OCI-LY3 (cell line): ENCODE results near the gene NCR2.

Experiments
- CTCF ChIP-seq: fragments of 200-600, 300-600 bp; sonication (generic); IDR thresholded peaks from 2 replicates; pipeline ENCODE4 v1.5.1; 2014; ENCODE audit warnings: antibody characterized with exemption, low read length, low read depth
- EZH2phosphoT487 ChIP-seq: fragments of 200-600 bp; shearing (Covaris generic); IDR thresholded peaks from 2 replicates; pipeline ENCODE4 v1.6.1; 2018; ENCODE audit warnings: antibody characterized with exemption, mixed run types, low read depth

GRCh38 chr6:41348934-41349333, 13.5 kb downstream of the NCR2 start:
- TF ChIP-seq CTCF (no peak), EZH2phosphoT487 (no peak)
